RWPE2 (cell line): Measurements from ENCODE around the gene SRL.

ENCODE experiments used
- ATAC-seq: fragments of 200-7000 bp; cut with Tn5 transposase; 3 replicates; pipeline ENCODE4 v1.9.1; 2021; ENCODE audit warnings: low read depth
- DNase-seq: peaks from one replicate; pipeline ENCODE4 v3.0.0-alpha.2; 2020; ENCODE audit warnings: low spot score
- H3K27ac ChIP-seq: fragments of 450-650 bp; 2 replicates; pipeline ENCODE4 v1.5.1; 2017; ENCODE audit warnings: mild to moderate bottlenecking; ENCODE audit not compliant: poor library complexity, severe bottlenecking
- H3K27me3 ChIP-seq: fragments of 250-450 bp; sonication (Bioruptor Pico); 2 replicates; pipeline ENCODE4 v1.5.1; 2021; ENCODE audit warnings: mild to moderate bottlenecking, moderate library complexity; ENCODE audit not compliant: insufficient read depth, poor library complexity, severe bottlenecking
- H3K36me3 ChIP-seq: fragments of 250-450 bp; sonication (Bioruptor Pico); 2 replicates; pipeline ENCODE4 v1.5.1; 2020; ENCODE audit warnings: low read depth, mild to moderate bottlenecking, moderate library complexity
- H3K4me1 ChIP-seq: fragments of 250-450 bp; sonication (Bioruptor Pico); 2 replicates; pipeline ENCODE4 v1.5.1; 2021; ENCODE audit warnings: mild to moderate bottlenecking, moderate library complexity; ENCODE audit not compliant: insufficient read depth, poor library complexity, severe bottlenecking
- H3K4me3 ChIP-seq: fragments of 250-450 bp; sonication (Bioruptor Pico); 2 replicates; pipeline ENCODE4 v1.5.1; 2021; ENCODE audit warnings: mild to moderate bottlenecking, moderate library complexity; ENCODE audit not compliant: severe bottlenecking
- H3K9me3 ChIP-seq: fragments of 250-450 bp; sonication (Bioruptor Pico); 2 replicates; pipeline ENCODE4 v1.5.1; 2021; ENCODE audit warnings: mild to moderate bottlenecking, moderate library complexity; ENCODE audit not compliant: severe bottlenecking
- TF ChIP-seq, protein P1 (sequence below): fragments of 450-650 bp; IDR thresholded peaks from one replicate; pipeline ENCODE4 v1.5.1; 2017; ENCODE audit warnings: mild to moderate bottlenecking, moderate library complexity; ENCODE audit not compliant: poor library complexity, severe bottlenecking

Gene SRL

DNA sequence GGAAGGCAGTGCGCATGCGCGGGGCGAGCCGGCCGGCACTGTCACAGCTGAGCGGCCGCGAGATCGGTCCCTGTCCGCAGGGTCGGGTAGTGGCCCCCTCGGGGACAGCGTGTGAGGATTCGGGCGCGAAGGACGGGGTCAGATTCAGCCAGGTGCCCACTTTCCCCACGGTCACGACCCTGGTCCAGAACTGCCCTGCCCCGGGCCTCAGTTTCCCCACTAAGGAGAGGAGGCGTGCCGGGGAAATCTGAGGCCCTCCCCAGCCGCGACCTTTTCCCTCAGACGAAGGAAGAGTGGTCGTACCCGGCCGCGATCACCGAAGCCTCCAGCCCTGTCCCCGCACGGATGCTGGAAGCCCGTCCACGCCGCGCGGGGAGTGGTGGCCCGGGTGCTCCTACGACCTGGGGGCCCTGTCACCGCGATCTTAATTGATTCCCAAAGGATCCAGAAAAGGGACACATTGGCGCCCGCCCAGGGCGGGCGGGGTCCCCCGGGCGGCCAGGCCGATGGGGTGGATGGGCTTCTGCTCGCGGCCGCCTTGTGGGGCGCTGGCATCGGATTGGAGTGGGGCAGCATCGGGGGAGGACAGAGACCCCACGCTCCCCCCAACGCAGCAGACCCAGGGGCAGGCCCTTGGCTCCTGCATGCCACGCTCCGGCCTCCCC lies 57.7 kb downstream of the SRL start:
- ATAC-seq, result no peak
- TF ChIP-seq, protein P1, sequence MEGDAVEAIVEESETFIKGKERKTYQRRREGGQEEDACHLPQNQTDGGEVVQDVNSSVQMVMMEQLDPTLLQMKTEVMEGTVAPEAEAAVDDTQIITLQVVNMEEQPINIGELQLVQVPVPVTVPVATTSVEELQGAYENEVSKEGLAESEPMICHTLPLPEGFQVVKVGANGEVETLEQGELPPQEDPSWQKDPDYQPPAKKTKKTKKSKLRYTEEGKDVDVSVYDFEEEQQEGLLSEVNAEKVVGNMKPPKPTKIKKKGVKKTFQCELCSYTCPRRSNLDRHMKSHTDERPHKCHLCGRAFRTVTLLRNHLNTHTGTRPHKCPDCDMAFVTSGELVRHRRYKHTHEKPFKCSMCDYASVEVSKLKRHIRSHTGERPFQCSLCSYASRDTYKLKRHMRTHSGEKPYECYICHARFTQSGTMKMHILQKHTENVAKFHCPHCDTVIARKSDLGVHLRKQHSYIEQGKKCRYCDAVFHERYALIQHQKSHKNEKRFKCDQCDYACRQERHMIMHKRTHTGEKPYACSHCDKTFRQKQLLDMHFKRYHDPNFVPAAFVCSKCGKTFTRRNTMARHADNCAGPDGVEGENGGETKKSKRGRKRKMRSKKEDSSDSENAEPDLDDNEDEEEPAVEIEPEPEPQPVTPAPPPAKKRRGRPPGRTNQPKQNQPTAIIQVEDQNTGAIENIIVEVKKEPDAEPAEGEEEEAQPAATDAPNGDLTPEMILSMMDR, result no peak
- Histone ChIP-seq H3K27me3 (no peaks in the 10 kb centered on the region), H3K4me1 (no peaks in the 10 kb centered on the region), H3K36me3 (no peaks in the 10 kb centered on the region), H3K4me3 (peak overlapping the region; percentile 43), H3K9me3 (no peaks in the 10 kb centered on the region), H3K27ac (peak overlapping the region; percentile 90)
- no peak for DNase-seq

DNA sequence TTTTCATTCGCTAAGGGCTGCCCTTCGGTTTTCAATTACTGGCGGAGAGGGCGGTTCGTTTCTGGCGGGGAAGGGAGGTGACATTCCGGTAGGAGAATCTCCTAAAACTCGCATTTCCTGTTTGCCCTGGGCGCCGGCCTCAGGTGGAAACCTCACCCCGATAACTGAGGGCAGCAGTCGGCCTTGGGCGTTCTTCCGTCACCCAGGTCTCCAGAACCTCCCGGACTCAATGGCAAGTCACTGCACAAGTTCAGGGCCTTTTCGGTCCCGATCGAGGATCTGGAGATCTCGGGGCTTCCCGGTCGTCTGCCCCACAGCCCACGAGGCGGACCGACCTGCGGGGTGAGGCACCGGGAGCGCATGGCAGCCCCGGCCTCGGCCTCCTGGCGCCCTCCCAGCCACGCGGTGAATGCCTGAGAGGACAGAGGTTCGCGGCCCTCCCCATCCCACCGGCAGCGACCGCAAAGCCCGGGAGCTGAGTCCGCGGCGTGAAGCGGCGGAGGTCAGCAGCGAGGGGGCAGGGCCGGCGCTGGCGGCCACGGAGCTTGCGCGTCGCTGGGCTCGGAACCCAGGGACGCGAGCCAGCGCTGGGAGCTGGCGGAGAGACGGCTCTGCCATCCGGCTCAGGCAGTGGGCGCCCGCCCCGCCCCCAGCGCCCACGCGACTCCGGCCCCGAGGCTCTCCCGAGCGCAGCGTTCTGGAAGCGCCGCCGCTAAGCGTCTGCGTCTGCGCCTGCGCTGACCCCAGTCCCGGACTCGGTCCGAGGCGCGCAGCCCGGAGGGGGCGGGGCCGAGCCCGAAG lies 58.4 kb downstream of the SRL start:
- peak overlapping the region; percentile 43 for H3K4me3 ChIP-seq
- DNase-seq (peak; percentile 88), ATAC-seq (peak; percentile 84)
- no peaks in the 10 kb centered on the region for H3K36me3 ChIP-seq
- H3K27ac ChIP-seq, result peak overlapping the region; percentile 90
- H3K27me3 ChIP-seq, result no peaks in the 10 kb centered on the region
- TF ChIP-seq, protein P1, result no peak
- no peaks in the 10 kb centered on the region for H3K9me3 ChIP-seq
- peaks cover 2% of the 10 kb centered on the region for H3K4me1 ChIP-seq

DNA sequence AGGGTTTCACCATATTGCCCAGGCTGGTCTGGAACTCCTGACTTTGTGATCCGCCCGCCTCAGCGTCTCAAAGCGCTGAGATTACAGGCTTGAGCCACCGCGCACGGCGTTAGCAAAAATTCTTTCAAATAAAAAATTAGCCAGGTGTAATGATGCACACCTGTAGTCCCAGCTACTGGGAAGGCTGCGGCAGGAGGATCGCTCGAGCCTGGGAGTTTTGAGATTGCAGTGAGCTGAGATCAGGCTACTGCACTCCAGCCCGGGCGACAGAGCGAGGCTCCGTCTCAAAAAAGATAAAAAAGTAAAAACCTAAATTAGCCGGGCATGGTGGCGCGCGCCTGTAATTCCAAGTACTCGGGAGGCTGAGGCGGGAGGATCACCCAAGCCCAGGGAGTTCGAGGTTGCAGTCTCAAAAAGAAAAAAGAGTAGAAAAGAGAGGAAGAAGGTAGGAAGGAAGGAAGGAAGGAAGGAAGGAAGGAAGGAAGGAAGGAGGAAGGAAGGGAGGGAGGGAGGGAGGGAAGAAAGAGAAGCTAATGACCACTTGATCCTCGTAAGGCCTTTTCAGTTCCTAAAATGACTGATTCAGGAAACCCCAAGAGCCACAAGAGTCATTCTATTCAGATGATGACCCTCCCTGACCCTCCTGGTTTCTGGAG lies 59.2 kb downstream of the SRL start:
- TF ChIP-seq, protein P1, result no peak
- no peak for DNase-seq
- no peaks in the 10 kb centered on the region for H3K27me3 ChIP-seq
- peak overlapping the region; percentile 90 for H3K27ac ChIP-seq
- H3K4me3 ChIP-seq, result peak overlapping the region; percentile 43
- H3K4me1 ChIP-seq, result peaks cover 2% of the 10 kb centered on the region
- no peaks in the 10 kb centered on the region for H3K9me3 ChIP-seq
- no peak for ATAC-seq
- no peaks in the 10 kb centered on the region for H3K36me3 ChIP-seq

DNA sequence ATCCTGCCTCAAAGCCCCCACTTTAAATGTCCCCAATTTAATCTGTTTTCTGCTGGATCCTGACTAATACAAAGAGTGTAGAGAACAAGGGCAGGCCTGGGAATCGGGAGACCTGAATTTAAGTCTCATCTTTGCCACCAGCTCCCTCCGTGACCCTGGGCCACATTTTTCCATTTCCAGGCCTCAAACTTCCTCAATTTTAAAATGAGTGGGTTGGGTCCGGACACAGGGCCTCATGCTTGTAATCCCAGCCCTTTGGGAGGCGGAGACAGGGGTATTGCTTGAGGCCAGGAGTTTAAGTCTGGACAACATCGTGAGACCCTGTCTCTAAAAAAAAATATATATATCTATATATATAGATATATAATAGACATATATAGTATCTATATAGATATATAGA lies 61.4 kb downstream of the SRL start:
- no peaks in the 10 kb centered on the region for H3K27me3 ChIP-seq
- DNase-seq (no peak), ATAC-seq (no peak)
- H3K4me3 ChIP-seq, result no peak overlapping the region
- peaks cover 9% of the 10 kb centered on the region for H3K4me1 ChIP-seq
- no peaks in the 10 kb centered on the region for H3K9me3 ChIP-seq
- TF ChIP-seq, protein P1, result no peak
- H3K27ac ChIP-seq, result no peak overlapping the region
- no peaks in the 10 kb centered on the region for H3K36me3 ChIP-seq
